PC-9 (cell line): Measurements from ENCODE around the gene KIAA1671. TPM values are rescaled to one million over a fixed set of nuclear protein-coding genes. Genes with fewer than 3 reads are reported as not detected.

Source experiments
- BruUV-seq: library from RNA; stranded (reverse); fragments of 400-500 nt; replicated peaks from 2 replicates; lab custom pipeline; 2021; lab: Mats Ljungman, UMichigan
- CTCF ChIA-PET: fragments of 300-600 bp; sonication (Branson Sonifier 250); formaldehyde crosslinking; loops from one replicate; lab custom pipeline; 2022; ENCODE audit warnings: antibody characterized with exemption; lab: Charles Lee
- POLR2A ChIA-PET: fragments of 300-600 bp; sonication (Branson Sonifier 250); formaldehyde crosslinking; loops from one replicate; lab custom pipeline; 2022; ENCODE audit warnings: antibody characterized with exemption; ENCODE audit not compliant: unreplicated experiment; lab: Charles Lee
- DNase-seq, 2 experiments: peaks; one replicate each; pipeline versions ENCODE4 v3.0.0 to v3.0.0-alpha.2; 2015 to 2022; ENCODE audit warnings: mixed read lengths in 1 of 2
- H2AFZ ChIP-seq: fragments of 200-600 bp; sonication (generic); 2 replicates; pipeline ENCODE4 v1.8.1; 2017; ENCODE audit warnings: antibody characterized with exemption
- H3F3A ChIP-seq: fragments of 200-600 bp; sonication (generic); 2 replicates; pipeline ENCODE4 v1.8.1; 2017; ENCODE audit warnings: antibody characterized with exemption, mild to moderate bottlenecking, low read depth; ENCODE audit not compliant: insufficient read depth
- H3K27ac ChIP-seq: fragments of 200-600 bp; sonication (generic); 2 replicates; pipeline ENCODE4 v1.6.1; 2016; ENCODE audit warnings: mixed run types
- H3K27me3 ChIP-seq: fragments of 200-600 bp; sonication (generic); 2 replicates; pipeline ENCODE4 v1.6.1; 2016; ENCODE audit warnings: low read depth, mixed run types; ENCODE audit not compliant: insufficient read depth
- H3K36me3 ChIP-seq: fragments of 200-600 bp; sonication (generic); 2 replicates; pipeline ENCODE4 v1.6.1; 2016; ENCODE audit warnings: low read depth, mixed run types
- H3K4me1 ChIP-seq: fragments of 200-600 bp; sonication (generic); replicated peaks from 2 replicates; pipeline ENCODE4 v1.6.1; 2016; ENCODE audit warnings: mixed run types; ENCODE audit not compliant: insufficient read depth
- H3K4me2 ChIP-seq: fragments of 200-600 bp; sonication (generic); 2 replicates; pipeline ENCODE4 v1.6.1; 2017; ENCODE audit warnings: mixed run types
- H3K4me3 ChIP-seq: fragments of 200-600 bp; sonication (generic); 2 replicates; pipeline ENCODE4 v1.6.1; 2016; ENCODE audit warnings: mixed run types
- H3K79me2 ChIP-seq: fragments of 200-600 bp; sonication (generic); 2 replicates; pipeline ENCODE4 v1.6.1; 2017; ENCODE audit warnings: low read depth, mixed run types
- H3K9me2 ChIP-seq: fragments of 200-600 bp; sonication (generic); 2 replicates; pipeline ENCODE4 v1.8.1; 2017; ENCODE audit warnings: mild to moderate bottlenecking; ENCODE audit not compliant: insufficient read depth
- H3K9me3 ChIP-seq: fragments of 200-600 bp; sonication (generic); 2 replicates; pipeline ENCODE4 v1.8.1; 2016; ENCODE audit warnings: low read depth; ENCODE audit not compliant: insufficient read depth
- H4K20me1 ChIP-seq: fragments of 200-600 bp; sonication (generic); 2 replicates; pipeline ENCODE4 v1.8.1; 2017; ENCODE audit not compliant: insufficient read depth
- EZH2 ChIP-seq: fragments of 200-600 bp; sonication (generic); IDR thresholded peaks from 2 replicates; pipeline ENCODE4 v1.8.0; 2017; ENCODE audit warnings: antibody characterized with exemption, low read depth
- intact Hi-C: fragments of 100-400 bp; cut with micrococcal nuclease; formaldehyde crosslinking; loops from one replicate; pipeline ENCODE4 v1.10.0; 2022; ENCODE audit not compliant: unreplicated experiment
- total RNA-seq: library from RNA; stranded (reverse); gene quantifications from 2 replicates; pipeline ENCODE4 v1.2.3, GENCODE V29; 2021
- TF ChIP-seq, protein P1 (sequence below): fragments of 200-600 bp; sonication (generic); conservative IDR thresholded peaks from 2 replicates; pipeline ENCODE4 v1.6.1; 2017; ENCODE audit warnings: mixed run types, antibody characterized with exemption, mild to moderate bottlenecking, moderate library complexity

KIAA1671 gene
- total RNA-seq, 1 experiment from 2014 or later: 44.3 TPM

DNA sequence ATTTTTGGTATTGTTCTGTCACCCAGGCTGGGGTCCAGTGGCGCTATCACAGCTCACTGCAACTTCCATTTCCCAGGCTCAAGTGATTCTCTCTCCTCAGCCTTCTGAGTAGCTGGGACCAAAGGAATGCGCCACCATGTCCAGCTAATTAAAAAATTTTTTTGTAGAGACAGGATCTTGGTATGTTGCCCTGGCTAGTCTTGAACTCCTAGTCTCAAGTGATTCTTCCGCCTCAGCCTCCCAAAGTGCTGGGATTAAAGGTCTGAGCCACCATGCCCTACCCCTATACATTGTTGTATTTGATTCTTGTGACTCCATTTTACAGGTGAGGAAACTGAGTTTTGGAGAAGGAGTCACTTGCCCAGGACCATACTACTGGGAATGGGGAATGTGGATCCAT lies 11.9 kb downstream of the KIAA1671 start:
- Histone ChIP-seq H3K4me3 (no peak overlapping the region), H3K27me3 (no peaks in the 10 kb centered on the region), H4K20me1 (0 out of 2 replicates have a peak, but pooled peaks cover 9% of the 10 kb centered on the region), H3K36me3 (no peaks in the 10 kb centered on the region; the same call in none of the 2 replicates), H3K4me1 (peaks cover 50% of the 10 kb centered on the region), H3K9me2 (no peaks in the 10 kb centered on the region), H3K9me3 (no peaks in the 10 kb centered on the region), H3K27ac (no peak overlapping the region), H2AFZ (no peak overlapping the region), H3K4me2 (no peak overlapping the region), H3K79me2 (peaks cover 78% of the 10 kb centered on the region), H3F3A (peaks cover 52% of the 10 kb centered on the region)
- no peak for DNase-seq
- POLR2A ChIA-PET: no interaction called here
- intact Hi-C loops: no loop called here
- CTCF ChIA-PET: no interaction called here
- TF ChIP-seq EZH2: no peak
- TF ChIP-seq, protein P1, sequence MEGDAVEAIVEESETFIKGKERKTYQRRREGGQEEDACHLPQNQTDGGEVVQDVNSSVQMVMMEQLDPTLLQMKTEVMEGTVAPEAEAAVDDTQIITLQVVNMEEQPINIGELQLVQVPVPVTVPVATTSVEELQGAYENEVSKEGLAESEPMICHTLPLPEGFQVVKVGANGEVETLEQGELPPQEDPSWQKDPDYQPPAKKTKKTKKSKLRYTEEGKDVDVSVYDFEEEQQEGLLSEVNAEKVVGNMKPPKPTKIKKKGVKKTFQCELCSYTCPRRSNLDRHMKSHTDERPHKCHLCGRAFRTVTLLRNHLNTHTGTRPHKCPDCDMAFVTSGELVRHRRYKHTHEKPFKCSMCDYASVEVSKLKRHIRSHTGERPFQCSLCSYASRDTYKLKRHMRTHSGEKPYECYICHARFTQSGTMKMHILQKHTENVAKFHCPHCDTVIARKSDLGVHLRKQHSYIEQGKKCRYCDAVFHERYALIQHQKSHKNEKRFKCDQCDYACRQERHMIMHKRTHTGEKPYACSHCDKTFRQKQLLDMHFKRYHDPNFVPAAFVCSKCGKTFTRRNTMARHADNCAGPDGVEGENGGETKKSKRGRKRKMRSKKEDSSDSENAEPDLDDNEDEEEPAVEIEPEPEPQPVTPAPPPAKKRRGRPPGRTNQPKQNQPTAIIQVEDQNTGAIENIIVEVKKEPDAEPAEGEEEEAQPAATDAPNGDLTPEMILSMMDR: no peak
- no TSS peak for BruUV-seq

- ChIA-PET POLR2A (interaction anchor here (0.6 to 0.7 kb wide), 2 partner anchors 58 to 435 kb away, joined by 3 to 10 read pairs; no protein-coding TSS in a partner anchor), CTCF (no interaction called here)
- intact Hi-C loops: loop anchor here (1.0 kb wide), 1 partner anchor 28 kb away; no protein-coding TSS in a partner anchor
- Histone ChIP-seq H3K4me1 (peaks cover 60% of the 10 kb centered on the region), H3K27ac (peak overlapping the region; percentile 72), H2AFZ (no peak overlapping the region), H3K27me3 (no peaks in the 10 kb centered on the region), H3K4me2 (peak overlapping the region; percentile 72), H3K4me3 (peak overlapping the region; percentile 29; the same call in 1 of the 2 replicates), H3K79me2 (peaks cover 75% of the 10 kb centered on the region), H4K20me1 (0 out of 2 replicates have a peak, but pooled peaks cover 9% of the 10 kb centered on the region), H3K36me3 (no peaks in the 10 kb centered on the region; the same call in none of the 2 replicates), H3K9me3 (no peaks in the 10 kb centered on the region), H3F3A (peaks cover 59% of the 10 kb centered on the region), H3K9me2 (no peaks in the 10 kb centered on the region)
- TF ChIP-seq, protein P1: no peak
- no peak for TF ChIP-seq EZH2
- DNase-seq: peak; percentile 89
- BruUV-seq: no TSS peak
These were observed 13.5 kb downstream of the KIAA1671 start for GRCh38 chr22:24965822-24966626.

DNA sequence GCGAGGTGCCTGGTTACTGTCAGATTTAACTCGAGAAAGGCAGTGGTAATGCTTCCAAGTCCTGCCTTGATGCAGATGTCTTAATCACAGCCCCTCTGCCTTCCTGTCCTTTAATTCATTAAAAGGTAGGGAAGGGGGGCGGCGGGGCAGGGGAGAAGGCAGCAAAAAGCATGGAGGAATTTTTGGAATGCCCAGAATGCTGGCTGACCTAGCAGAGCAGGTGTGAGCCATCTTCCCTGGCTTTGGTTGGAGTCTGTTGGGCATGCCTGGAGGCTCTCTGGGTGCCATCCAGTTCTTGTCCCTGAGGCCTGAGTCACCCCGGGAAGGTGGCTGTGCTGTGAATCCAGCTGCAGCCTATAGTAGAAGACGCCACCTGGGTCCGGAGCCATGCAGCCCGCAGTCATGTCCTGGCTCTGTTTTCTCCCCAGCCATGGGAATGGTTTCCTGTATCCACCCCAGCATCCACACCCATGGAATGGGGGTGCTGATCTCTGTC lies 15.6 kb downstream of the KIAA1671 start:
- POLR2A ChIA-PET: interaction anchor here (0.6 to 0.7 kb wide), 2 partner anchors 216 to 895 kb away, joined by 3 read pairs; no protein-coding TSS in a partner anchor
- Histone ChIP-seq H3K27me3 (no peaks in the 10 kb centered on the region), H2AFZ (no peak overlapping the region), H3F3A (peaks cover 55% of the 10 kb centered on the region), H3K9me3 (no peaks in the 10 kb centered on the region), H3K4me2 (peak overlapping the region; percentile 70), H4K20me1 (0 out of 2 replicates have a peak, but pooled peaks cover 5% of the 10 kb centered on the region), H3K27ac (peak overlapping the region; percentile 8), H3K4me1 (peaks cover 60% of the 10 kb centered on the region), H3K9me2 (no peaks in the 10 kb centered on the region), H3K36me3 (no peaks in the 10 kb centered on the region), H3K79me2 (peaks cover 75% of the 10 kb centered on the region), H3K4me3 (no peak overlapping the region)
- intact Hi-C loops: no loop called here
- CTCF ChIA-PET: no interaction called here
- peak; percentile 92 to 93 for DNase-seq
- no peak for TF ChIP-seq EZH2
- TF ChIP-seq, protein P1: no peak
- no TSS peak for BruUV-seq
